HUDEP-2 (cell line): ENCODE data around the gene SLC35B4.
"Not testable (repeated sequence)": the region's sequence is repeated elsewhere in the genome, so short reads cannot be mapped to it uniquely, and the experiment has no call there.

ENCODE experiments used
- DNase-seq, 76 experiments: peaks; one replicate each; lab custom pipeline; 2025; ENCODE audit not compliant: unreplicated experiment in 76 of 76; lab: John Stamatoyannopoulos, UW

SLC35B4 gene

GRCh38 chr7:134297489-134297888, 19.2 kb downstream of the SLC35B4 start:
- DNase-seq: no peak

DNA sequence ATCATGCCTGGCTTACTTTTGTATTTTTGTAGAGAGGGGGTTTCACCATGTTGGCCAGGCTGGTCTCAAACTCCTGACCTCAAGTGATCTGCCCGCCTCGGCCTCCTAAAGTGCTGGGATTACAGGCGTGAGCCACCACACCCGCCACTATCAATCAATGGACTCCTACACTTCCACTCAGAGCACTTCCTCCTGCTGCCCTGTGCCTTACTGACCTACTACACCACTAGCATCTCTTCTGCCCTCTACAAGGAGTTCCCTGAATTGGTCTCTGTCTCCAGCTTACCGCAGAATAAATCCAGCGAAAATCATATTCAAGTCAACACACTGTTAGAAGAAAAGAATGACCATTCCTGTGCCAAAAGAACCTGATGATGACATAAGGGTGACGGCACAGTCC, 20.7 kb downstream of the SLC35B4 start:
- DNase-seq: not testable (repeated sequence)

GRCh38 chr7:134293002-134293740, 23.6 kb downstream of the SLC35B4 start:
- DNase-seq: no peak

DNA sequence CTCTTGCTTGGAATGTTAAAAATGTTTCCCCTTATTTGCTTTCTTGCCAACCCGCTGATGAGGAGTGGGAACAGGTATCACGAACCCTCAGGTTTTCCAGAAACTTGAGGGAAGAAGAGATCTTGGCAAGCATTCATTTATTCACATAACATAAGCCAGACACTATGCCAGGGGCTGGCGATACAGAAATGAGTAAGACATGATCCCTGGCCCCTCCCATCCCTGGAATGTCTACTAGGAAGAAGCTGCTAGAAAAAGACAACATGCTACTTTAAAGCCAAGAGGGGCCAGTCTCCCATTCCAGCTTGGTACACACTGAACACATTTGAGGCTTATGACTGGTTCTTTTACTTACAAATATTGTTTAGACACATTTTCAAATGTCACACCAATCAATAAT, 26.4 kb downstream of the SLC35B4 start:
- no peak for DNase-seq

GRCh38 chr7:134289841-134290240, 26.9 kb downstream of the SLC35B4 start:
- no peak for DNase-seq

GRCh38 chr7:134289423-134289822, 27.3 kb downstream of the SLC35B4 start:
- DNase-seq: no peak

GRCh38 chr7:134287916-134288659, 28.6 kb downstream of the SLC35B4 start:
- no peak for DNase-seq

GRCh38 chr7:134284952-134285351, 31.8 kb downstream of the SLC35B4 start:
- DNase-seq: no peak

DNA sequence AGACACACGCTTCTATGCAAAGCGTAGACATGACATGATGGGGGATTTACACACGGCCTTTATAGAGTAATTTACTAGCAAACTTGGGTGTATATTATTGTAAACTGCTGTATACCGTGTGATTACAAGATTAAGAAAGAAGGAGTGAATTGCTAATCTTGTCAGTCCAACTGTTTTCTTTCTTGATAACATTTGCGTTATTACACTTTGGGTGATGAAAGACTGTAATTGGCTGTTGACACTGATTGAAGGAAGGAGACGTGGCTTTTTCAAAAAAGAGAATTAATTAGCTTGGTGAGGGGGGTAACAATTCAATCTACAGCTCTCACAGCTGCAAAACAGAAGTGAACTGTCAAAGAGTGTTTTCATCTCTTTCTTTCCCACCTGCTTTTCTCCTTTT, 32.7 kb downstream of the SLC35B4 start:
- no peak for DNase-seq

GRCh38 chr7:134280508-134280907, 36.2 kb downstream of the SLC35B4 start:
- DNase-seq: no peak

DNA sequence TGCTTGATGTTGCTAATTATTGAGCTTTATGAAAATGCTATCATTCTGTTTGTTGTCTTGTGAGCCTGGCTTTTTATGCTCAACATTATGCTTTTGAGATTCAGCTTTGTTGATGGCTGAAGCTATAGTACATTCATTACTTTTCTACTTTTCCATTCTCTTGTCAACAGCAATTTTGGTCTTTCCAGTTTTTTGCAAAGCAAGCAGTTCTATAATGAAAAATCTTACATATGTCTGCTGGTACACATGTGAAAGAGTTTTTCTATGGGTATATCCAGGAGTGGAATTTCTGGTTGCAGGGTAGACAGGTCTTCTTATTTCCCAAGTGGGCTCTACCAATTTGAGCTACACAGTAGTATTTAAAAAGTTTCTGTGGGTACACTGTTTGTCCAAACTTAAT, 36.8 kb downstream of the SLC35B4 start:
- no peak for DNase-seq

DNA sequence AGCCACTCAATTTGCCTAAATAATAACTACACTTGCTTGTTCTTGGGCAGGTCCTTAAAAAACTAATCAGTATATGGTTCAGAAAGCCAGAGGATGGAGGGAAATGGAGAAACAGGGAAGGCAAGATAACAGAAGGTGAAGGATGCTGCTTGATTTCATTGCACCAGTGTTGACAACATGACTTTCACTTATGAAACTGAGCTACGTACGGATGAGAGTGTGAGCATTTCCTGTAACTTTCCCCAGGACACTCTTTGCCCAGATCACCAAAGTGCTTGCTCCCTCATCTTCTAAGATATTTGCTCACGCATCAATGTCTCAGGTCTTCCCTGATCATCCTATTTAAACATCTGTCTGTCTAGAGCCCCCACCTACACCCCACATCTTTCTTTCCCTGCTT, 37.4 kb downstream of the SLC35B4 start:
- no peak for DNase-seq

- no peak for DNase-seq
Measured at GRCh38 chr7:134278502-134279153, 38.1 kb downstream of the SLC35B4 start.

DNA sequence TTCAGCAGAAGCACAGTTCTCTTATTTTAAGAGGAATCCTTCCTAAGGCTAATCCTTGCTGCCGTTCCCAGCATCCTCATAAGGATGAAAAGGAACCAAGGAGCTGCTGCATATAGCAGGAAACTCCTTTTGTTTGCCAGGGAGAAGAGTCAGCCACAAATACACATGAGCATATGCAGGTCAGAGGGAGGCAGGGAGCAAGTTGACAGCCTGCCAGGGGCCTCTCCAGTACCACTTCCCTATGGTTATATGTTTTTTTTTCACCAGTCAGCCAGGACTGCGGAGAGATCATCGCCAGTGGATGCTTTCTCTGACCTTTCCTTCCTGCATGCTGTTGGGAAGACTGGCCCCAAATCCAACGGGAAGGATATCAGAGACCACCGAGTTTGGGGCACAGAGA, 39.8 kb downstream of the SLC35B4 start:
- DNase-seq: no peak

DNA sequence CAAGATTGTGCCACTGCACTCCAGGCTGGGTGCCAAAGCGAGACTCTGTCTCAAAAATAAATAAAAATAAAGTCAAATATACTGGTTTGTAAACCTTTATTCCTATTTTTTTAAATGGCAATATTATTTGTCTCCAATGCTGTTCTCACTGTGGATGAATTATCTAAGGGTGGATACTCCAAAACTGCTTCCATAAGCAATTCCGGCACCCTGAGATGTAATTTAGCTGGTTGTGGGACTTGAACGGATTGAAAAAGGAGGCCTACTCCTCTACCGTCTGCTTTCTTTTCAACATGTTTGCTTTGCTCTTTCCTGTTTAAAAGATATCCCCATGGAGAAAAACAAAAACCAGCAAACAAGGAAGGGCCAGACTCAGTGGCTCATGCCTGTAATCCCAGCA, 54.4 kb downstream of the SLC35B4 start:
- DNase-seq: no peak

DNA sequence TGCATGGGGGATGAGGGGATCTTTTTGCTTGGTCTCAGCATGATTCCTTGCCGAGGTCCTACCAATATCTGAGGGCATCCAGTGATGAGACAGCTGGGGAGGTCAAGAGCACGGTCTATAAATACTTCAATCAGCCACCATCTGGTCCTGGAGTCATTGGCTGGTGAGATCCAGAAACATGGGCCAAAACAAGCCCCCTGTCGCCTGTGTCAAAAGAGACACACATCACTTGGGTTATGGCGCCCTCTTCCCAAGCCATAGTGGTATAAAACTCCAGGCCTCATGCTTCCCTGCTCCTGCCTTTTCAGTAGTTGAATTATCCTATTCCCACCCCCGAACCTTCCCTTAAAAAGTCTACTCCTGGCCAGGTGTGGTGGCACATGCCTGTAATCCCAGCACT, 60.9 kb downstream of the SLC35B4 start:
- DNase-seq: no peak

- DNase-seq: no peak
Measured at GRCh38 chr7:134254311-134254710, 62.4 kb downstream of the SLC35B4 start.

DNA sequence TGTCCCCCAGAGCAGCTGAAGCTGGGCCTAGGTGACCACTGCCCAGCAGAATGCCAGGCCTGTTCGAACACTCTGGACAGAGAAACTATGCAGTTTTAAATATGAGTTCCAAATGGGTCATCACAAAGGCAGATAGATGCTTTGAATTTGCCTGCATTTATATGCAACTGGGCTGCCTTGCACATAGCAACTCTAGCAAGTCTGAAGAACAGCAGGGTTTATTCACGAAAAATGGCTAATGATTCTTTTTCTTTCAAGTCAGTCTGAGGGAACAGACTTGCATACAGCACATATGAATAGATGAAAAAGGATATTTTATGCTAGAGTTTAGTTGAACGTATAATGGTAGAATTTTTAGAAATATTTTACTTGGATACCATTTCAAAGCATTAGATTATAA, 68.5 kb downstream of the SLC35B4 start:
- no peak for DNase-seq

- no peak for DNase-seq
Measured at GRCh38 chr7:134246761-134247160, 70.0 kb downstream of the SLC35B4 start.

GRCh38 chr7:134246347-134246746, 70.4 kb downstream of the SLC35B4 start:
- no peak for DNase-seq

- DNase-seq: no peak
Measured at GRCh38 chr7:134245253-134245652, 71.5 kb downstream of the SLC35B4 start.
